Nephron (organoid): ENCODE data around the gene TUBB2B.

Source experiments
- H3K27ac Mint-ChIP-seq, 3 experiments: 2 replicates each; pipeline ENCODE4 v1.8.0; 2020; ENCODE audit warnings: mixed read lengths in 3 of 3, mild to moderate bottlenecking in 2 of 3, moderate library complexity in 1 of 3
- H3K27me3 Mint-ChIP-seq: 2 replicates; pipeline ENCODE4 v1.8.0; 2021; ENCODE audit warnings: low read depth, mild to moderate bottlenecking, moderate library complexity, mixed read lengths
- H3K36me3 Mint-ChIP-seq: 2 replicates; pipeline ENCODE4 v1.8.0; 2020; ENCODE audit warnings: low read depth, mixed read lengths
- H3K4me1 Mint-ChIP-seq: 2 replicates; pipeline ENCODE4 v1.8.0; 2020; ENCODE audit warnings: mixed read lengths
- H3K4me3 Mint-ChIP-seq, 3 experiments: 2 replicates each; pipeline ENCODE4 v1.8.0; 2020; ENCODE audit warnings: mild to moderate bottlenecking in 3 of 3, mixed read lengths in 3 of 3, moderate library complexity in 2 of 3
- H3K9me3 Mint-ChIP-seq: 2 replicates; pipeline ENCODE4 v1.8.0; 2020; ENCODE audit warnings: mixed read lengths
- TF ChIP-seq, protein P1 (sequence below), 3 experiments: fragments of 200-600 bp; sonication (generic); IDR thresholded peaks; one replicate each; pipeline ENCODE4 v1.5.0; 2021; ENCODE audit warnings: antibody characterized with exemption in 3 of 3; ENCODE audit not compliant: unreplicated experiment in 3 of 3

Gene TUBB2B

DNA sequence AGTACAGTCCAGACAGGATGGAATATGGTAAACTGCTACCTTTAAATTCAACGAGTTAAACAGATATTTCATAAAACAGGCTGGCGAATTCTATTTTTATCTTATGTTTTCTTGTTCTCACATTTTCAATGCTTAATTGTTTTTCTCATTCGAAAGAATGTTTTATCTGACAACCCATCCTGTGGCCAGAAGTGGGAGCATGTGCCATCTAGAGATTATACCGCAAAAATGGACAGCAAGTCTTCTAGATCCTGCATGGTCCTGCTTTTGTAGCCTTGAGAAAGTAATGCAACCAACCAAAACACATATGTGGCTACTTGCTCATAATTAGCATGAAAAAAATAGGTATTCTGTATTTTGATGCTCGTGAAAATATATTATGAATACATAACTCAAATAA, 30.7 kb downstream of the TUBB2B start:
- no peaks in the 10 kb centered on the region for H3K27me3 Mint-ChIP-seq
- TF ChIP-seq, protein P1, sequence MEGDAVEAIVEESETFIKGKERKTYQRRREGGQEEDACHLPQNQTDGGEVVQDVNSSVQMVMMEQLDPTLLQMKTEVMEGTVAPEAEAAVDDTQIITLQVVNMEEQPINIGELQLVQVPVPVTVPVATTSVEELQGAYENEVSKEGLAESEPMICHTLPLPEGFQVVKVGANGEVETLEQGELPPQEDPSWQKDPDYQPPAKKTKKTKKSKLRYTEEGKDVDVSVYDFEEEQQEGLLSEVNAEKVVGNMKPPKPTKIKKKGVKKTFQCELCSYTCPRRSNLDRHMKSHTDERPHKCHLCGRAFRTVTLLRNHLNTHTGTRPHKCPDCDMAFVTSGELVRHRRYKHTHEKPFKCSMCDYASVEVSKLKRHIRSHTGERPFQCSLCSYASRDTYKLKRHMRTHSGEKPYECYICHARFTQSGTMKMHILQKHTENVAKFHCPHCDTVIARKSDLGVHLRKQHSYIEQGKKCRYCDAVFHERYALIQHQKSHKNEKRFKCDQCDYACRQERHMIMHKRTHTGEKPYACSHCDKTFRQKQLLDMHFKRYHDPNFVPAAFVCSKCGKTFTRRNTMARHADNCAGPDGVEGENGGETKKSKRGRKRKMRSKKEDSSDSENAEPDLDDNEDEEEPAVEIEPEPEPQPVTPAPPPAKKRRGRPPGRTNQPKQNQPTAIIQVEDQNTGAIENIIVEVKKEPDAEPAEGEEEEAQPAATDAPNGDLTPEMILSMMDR (IDR thresholded peaks at IDR 0.05; ENCODE audit: unreplicated experiment in 3 of 3): no peak
- no peaks in the 10 kb centered on the region for H3K4me1 Mint-ChIP-seq
- no peaks in the 10 kb centered on the region for H3K36me3 Mint-ChIP-seq
- peaks cover 11% of the 10 kb centered on the region for H3K9me3 Mint-ChIP-seq
- H3K4me3 Mint-ChIP-seq: no peak overlapping the region
- H3K27ac Mint-ChIP-seq: peak overlapping the region in 2 of 3 experiments; percentile 26 to 33

DNA sequence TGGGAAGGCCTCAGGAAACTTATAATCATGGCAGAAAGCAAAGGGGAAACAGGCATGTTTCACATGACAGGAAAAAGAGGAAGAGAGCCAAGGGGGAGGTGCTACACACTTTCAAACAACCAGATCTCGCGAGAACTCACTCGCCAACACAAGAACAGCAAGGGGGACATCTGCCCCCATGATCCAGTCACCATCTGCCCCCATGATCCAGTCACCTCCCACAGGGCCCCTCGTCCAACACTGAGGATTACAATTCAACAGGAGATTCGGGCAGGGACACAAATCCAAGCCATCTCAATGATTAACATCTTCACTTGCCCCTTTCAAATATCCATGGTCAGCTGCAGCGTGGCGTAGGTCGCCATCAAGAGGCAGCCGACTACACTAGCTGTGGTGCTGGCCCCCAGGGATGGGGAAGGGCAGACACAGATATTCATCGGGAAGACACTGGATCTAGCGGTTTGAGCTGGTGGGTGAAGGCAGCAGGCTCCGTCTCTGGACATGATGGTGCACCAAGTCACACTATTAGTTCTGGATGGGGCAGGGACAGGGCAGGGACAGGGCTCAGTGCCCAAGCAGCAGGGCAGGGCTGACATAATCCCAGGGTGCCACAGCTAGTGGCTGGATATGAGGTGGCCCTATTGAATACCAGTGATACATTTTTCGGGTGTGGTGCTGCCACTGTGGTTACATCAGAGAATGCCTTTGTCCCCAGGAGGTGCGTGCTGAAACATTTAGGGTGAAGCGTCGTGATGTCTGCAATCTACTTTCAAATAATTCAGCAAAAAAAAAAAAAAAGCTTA, 31.6 kb downstream of the TUBB2B start:
- Mint-ChIP-seq H3K27me3 (no peaks in the 10 kb centered on the region), H3K36me3 (no peaks in the 10 kb centered on the region), H3K27ac (peak overlapping the region in 1 of 3 experiments; percentile 33), H3K9me3 (peaks cover 11% of the 10 kb centered on the region), H3K4me1 (no peaks in the 10 kb centered on the region), H3K4me3 (no peak overlapping the region)
- TF ChIP-seq, protein P1 (IDR thresholded peaks at IDR 0.05; ENCODE audit: unreplicated experiment in 3 of 3): no peak

DNA sequence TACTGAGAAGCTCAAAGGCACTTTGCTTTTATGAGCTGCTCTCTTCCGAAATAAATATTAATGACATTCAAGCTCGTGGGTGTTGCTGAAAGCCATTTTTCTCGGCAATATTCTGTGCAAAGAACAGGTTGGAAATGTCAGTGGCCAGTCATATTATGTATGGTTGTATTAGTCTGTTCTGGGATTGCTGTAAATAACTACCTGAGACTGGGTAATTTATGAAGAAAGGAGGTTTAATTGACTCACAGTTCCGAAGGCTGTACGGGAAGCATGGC, 32.1 kb downstream of the TUBB2B start:
- no peak overlapping the region for H3K27ac Mint-ChIP-seq
- H3K9me3 Mint-ChIP-seq: peaks cover 9% of the 10 kb centered on the region
- no peaks in the 10 kb centered on the region for H3K27me3 Mint-ChIP-seq
- no peaks in the 10 kb centered on the region for H3K36me3 Mint-ChIP-seq
- TF ChIP-seq, protein P1 (IDR thresholded peaks at IDR 0.05; ENCODE audit: unreplicated experiment in 3 of 3): no peak
- no peak overlapping the region for H3K4me3 Mint-ChIP-seq
- no peaks in the 10 kb centered on the region for H3K4me1 Mint-ChIP-seq

DNA sequence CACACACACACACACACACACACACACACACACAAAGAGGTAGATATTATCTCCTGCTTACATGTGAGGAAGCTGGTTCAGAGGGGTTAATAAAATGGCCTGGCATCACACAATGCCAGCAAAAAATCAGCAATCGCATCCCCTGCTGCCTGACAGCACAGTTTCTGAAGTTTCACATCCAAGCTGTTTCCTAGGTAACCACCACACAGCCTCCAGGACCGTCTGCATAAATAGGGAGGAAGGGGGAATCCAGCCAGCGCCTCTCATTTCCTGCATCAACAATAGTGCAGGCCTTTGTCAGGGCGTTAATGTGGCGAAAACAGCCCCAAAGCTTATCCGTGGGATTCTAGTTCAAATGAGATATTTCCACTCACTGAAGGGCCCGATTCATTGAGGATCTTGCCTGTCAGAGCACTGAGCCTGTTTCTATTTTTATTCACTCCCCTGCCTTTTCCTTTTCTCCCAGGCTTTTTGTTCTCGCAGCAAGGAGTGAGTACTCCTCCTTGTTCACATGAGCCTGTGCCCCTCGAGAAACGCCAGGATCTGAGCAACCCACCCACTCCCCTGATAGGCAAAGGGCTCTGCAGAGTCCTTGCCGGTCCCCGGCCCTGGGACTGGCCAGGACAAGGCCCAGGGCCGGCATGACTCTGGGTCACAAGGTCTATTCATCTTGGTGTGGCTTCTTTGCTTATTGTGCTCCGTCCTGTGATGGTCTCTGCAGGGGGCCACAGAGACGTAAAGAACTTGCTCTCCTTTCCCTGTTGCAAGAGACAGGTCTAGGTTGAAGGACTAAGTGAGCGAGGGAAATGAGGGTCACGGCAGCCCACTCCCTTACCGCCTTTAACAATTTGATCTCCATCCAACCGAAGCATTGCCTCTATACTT, 32.7 kb downstream of the TUBB2B start:
- Mint-ChIP-seq H3K9me3 (peaks cover 4% of the 10 kb centered on the region), H3K27ac (no peak overlapping the region), H3K36me3 (no peaks in the 10 kb centered on the region), H3K27me3 (no peaks in the 10 kb centered on the region), H3K4me3 (no peak overlapping the region), H3K4me1 (no peaks in the 10 kb centered on the region)
- TF ChIP-seq, protein P1 (IDR thresholded peaks at IDR 0.05; ENCODE audit: unreplicated experiment in 3 of 3): no peak

DNA sequence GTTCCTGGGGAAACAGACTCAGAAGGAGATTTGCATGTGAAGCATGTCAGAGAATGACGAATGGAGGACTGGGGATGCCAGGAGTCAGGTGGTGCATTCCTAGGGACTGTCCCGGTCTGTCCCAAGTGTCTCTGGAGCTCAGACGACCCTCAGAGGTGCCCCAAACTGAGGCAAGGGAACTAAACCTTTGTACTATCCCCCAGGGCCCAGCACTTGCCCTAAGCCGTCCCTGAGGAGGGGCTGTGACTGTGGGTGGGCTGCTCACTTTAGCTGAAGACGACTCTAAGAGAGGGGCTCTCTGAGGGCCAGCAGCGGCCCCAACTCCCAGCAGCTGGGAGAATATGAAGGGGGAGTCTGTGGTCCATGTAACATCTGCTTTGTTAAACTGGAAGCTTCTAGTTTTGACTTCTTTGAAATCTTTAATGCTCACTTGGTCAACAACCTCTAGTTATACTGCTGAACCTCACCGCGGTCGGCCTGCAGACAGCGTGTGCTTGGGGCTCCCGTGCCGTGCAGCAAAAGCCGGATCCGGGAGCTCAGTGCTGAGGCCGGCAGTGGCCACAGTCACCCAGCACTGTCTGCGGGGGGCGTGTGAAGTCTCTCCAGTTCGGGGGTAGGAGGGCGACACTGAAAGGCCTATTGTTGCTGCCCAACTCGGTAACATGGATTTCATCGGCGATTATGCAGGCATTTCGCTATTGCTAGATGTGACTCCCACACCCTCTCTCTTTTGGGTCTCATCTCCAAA, 34.2 kb downstream of the TUBB2B start:
- no peak overlapping the region for H3K4me3 Mint-ChIP-seq
- no peaks in the 10 kb centered on the region for H3K27me3 Mint-ChIP-seq
- TF ChIP-seq, protein P1 (IDR thresholded peaks at IDR 0.05; ENCODE audit: unreplicated experiment in 3 of 3): no peak
- H3K36me3 Mint-ChIP-seq: no peaks in the 10 kb centered on the region
- no peaks in the 10 kb centered on the region for H3K9me3 Mint-ChIP-seq
- no peaks in the 10 kb centered on the region for H3K4me1 Mint-ChIP-seq
- no peak overlapping the region for H3K27ac Mint-ChIP-seq
